NT2/D1 (cell line): ENCODE results near the gene LEMD1.

Experiments used
- SUZ12 ChIP-seq: IDR thresholded peaks from 2 replicates; pipeline ENCODE4 v1.6.1; 2011; ENCODE audit not compliant: insufficient read length, insufficient read depth; ENCODE audit errors: extremely low read depth
- YY1 ChIP-seq: IDR thresholded peaks from 2 replicates; pipeline ENCODE4 v1.6.1; 2011; ENCODE audit not compliant: insufficient read length, insufficient read depth

- TF ChIP-seq YY1 = no peak
- TF ChIP-seq SUZ12 = no peak
These were observed 25.8 kb upstream of the LEMD1 start for GRCh38 chr1:205447457-205448341.
